Measurements from ENCODE around the gene MRPS31. TPM values are rescaled to one million over a fixed set of nuclear protein-coding genes. Genes with fewer than 3 reads are reported as not detected.

The MRPS31 gene
- total RNA-seq, 1 experiment from 2014 or later = 22.8 TPM

- Histone ChIP-seq H3K4me3 (replicated peaks in 1 of 2; ENCODE audit: low read depth in 1 of 2, low read length in 2 of 2) (no peak overlapping the region), H3K79me2 (ENCODE audit: insufficient read depth, low read length) (no peaks in the 10 kb centered on the region), H4K20me1 (ENCODE audit: insufficient read depth) (no peaks in the 10 kb centered on the region), H3K27ac (ENCODE audit: low read depth, low read length) (no peak overlapping the region), H3K4me1 (ENCODE audit: control insufficient read depth in 1 of 2, insufficient read depth in 2 of 2, low read length in 2 of 2) (no peaks in the 10 kb centered on the region), H3K9me3 (ENCODE audit: control insufficient read depth in 1 of 2, insufficient read depth in 1 of 2, low read depth in 1 of 2, low read length in 2 of 2) (no peaks in the 10 kb centered on the region), H3K4me2 (ENCODE audit: low read length) (no peak overlapping the region), H2AFZ (ENCODE audit: low read depth, low read length, poor library complexity, severe bottlenecking) (no peak overlapping the region), H3K27me3 (ENCODE audit: insufficient read depth, low read length) (no peaks in the 10 kb centered on the region), H3K9me2 (ENCODE audit: insufficient read depth) (no peaks in the 10 kb centered on the region), H3K9ac (ENCODE audit: low read length) (no peak overlapping the region), H3K36me3 (ENCODE audit: control insufficient read depth in 1 of 2, insufficient read depth in 2 of 2, low read length in 2 of 2) (peaks cover 15 to 27% of the 10 kb centered on the region in 2 experiments; a peak in 3 of 4 replicates)
- no TSS peak for BruUV-seq (replicated peaks)
- no peak for ATAC-seq
- intact Hi-C loops (cut with micrococcal nuclease) = no loop called here
- ChIA-PET POLR2A (no interaction called here), RAD21 (ENCODE audit: low non-redundant PET in 1 of 2, low total read pairs in 2 of 2, uncharacterized antibody in 2 of 2, unreplicated experiment in 2 of 2) (no interaction called here), CTCF (no interaction called here)
- TF ChIP-seq ELF1 (IDR thresholded peaks at IDR 0.05; ENCODE audit: borderline replicate concordance, low read depth) (no peak), CBX3 (IDR thresholded peaks at IDR 0.05; ENCODE audit: low read depth) (no peak), ZBTB33 (IDR thresholded peaks at IDR 0.05; ENCODE audit: extremely low read depth, insufficient replicate concordance, low read length) (no peak), CEBPB (IDR thresholded peaks at IDR 0.05; ENCODE audit: low read depth) (no peak), FOSL1 (IDR thresholded peaks at IDR 0.05; ENCODE audit: low read depth) (no peak), ZNF274 (IDR thresholded peaks at IDR 0.05; ENCODE audit: low read depth, low read length) (no peak), MAX (IDR thresholded peaks at IDR 0.05) (no peak), TCF7L2 (IDR thresholded peaks at IDR 0.05; ENCODE audit: borderline replicate concordance, extremely low read depth, insufficient read depth, insufficient read length) (no peak), SP1 (IDR thresholded peaks at IDR 0.05; ENCODE audit: low read depth) (no peak), ATF3 (IDR thresholded peaks at IDR 0.05) (no peak)
- DNase-seq (ENCODE audit: low read depth, low spot score) = no peak
Measured at GRCh38 chr13:40803316-40803715, 32.3 kb upstream of the MRPS31 start.
